NCI-H69 (cell line): Measurements from ENCODE around the gene KRT34.
"Not testable (repeated sequence)": the region's sequence is repeated elsewhere in the genome, so short reads cannot be mapped to it uniquely, and the experiment has no call there.

Experiments
- DNase-seq: peaks from one replicate; lab custom pipeline; 2025; lab: John Stamatoyannopoulos, UW

KRT34 gene

GRCh38 chr17:41381943-41382342 lies at the start of gene KRT34:
Gene KRT34, minus strand, starts transcription at chr17:41382306. Its CDS starts 60 bp downstream, at chr17:41382246.
- not testable (repeated sequence) for DNase-seq

DNA sequence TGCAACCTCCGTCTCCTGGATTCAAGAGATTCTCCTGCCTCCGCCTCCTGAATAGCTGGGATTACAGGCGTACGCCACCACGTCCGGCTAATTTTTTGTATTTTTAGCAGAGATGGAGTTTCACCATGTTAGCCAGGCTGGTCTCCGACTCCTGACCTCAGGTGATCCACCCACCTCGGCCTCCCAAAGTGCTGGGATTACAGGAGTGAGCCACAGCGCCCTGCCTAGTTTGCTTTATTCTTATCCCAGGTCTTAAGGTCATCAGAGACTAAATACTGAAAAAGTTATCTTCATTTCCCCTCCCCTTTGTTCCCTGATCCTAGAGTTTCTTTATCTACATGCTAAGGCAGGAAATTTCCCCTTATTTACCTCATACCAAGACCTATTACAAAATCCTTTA lies 48.3 kb upstream of the KRT34 start:
- DNase-seq, result not testable (repeated sequence)

DNA sequence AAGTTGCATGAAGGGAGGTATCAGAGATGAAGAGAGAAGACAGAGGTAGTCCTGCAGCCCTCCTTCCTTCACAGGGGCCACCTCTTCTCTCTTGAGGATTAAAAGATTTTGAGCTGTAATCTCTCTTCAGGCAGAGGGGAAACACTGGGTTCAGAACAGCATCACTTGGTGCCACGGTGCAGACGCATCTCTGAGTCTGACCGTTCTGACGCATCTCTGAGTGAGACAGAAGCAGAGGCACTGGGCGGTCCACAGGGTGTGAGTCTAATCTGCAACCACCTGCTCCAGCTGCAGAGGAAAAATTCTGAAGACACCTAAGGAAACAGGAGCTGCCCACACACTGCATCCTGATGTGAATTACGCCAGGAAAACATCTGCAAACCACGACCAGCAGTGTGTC lies 47.6 kb upstream of the KRT34 start:
- DNase-seq, result no peak

- DNase-seq, result no peak
Measured at GRCh38 chr17:41428591-41429291, 46.6 kb upstream of the KRT34 start.

DNA sequence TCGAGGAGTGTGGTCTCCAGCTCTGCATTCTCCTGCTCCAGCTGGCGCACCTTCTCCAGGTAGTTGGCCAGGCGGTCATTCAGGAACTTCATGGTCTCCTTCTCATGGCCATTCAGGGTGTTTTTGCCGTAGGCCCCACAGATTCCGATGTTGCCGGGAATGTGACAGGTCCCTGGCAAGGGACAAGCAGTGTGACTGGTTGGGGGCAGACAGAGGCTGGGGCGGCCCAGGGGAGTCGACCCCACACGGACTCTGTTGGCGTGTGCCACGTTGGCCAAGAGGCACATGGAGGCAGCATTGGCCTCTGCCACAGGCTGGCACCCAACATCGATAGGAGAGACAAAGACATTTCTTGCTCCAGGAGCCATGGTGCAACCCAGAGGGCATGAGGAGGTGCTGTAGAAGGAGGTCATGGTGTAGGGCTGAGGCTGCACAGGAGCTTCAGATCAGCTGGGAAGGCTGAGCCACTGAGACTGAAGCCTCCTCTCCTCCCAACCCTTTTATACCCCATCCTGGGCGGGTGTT lies 42.1 kb upstream of the KRT34 start, which contains the start of gene KRT37:
KRT37 (minus strand) TSS at position 475 of the 525 bp plus-strand sequence; CDS start at position 413, 62 bp downstream.
- DNase-seq, result no peak

- DNase-seq, result not testable (repeated sequence)
Measured at GRCh38 chr17:41422586-41422985, 40.5 kb upstream of the KRT34 start.

DNA sequence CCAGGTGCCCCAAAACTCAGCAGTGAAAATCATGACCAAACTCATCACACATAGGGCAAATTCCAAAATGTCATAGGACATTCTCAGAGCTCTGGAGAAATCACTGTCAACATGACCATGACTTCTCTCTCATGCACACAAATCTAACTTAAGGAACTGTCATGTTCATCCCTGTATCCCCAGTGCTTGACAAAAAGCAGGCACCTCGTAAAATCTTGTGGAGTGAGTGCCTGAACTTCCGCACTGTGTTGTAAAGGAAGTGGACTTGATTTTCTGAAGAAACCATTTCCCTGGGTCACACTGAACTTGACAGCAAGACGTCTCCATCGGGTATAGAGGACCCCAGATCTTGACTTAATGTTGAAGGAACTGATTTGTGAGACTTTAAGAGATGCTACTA lies 39.5 kb upstream of the KRT34 start:
- no peak for DNase-seq

- DNase-seq, result no peak
Measured at GRCh38 chr17:41421116-41421515, 39.0 kb upstream of the KRT34 start.

DNA sequence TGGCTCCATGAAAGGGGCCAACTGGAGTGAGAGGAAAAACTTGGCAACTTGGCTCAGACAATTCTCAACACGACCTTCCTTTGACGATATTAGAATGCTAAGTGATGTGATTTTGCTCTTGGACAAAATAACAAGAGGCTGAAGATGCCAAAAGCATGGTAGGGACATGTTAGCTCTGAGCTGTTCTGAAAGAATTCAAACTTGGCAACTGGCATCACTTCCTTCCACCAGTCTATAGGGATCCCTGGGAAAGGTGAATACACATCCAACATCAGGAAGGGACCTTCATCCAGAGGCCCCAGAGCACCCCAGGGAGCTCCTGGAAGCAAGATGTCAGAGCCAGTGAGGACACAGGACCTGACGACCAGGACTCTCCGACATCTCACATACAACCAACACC lies 38.0 kb upstream of the KRT34 start:
- DNase-seq, result no peak

- DNase-seq, result no peak
Measured at GRCh38 chr17:41419716-41420115, 37.6 kb upstream of the KRT34 start.

- no peak for DNase-seq
Measured at GRCh38 chr17:41418116-41418860, 36.2 kb upstream of the KRT34 start.

DNA sequence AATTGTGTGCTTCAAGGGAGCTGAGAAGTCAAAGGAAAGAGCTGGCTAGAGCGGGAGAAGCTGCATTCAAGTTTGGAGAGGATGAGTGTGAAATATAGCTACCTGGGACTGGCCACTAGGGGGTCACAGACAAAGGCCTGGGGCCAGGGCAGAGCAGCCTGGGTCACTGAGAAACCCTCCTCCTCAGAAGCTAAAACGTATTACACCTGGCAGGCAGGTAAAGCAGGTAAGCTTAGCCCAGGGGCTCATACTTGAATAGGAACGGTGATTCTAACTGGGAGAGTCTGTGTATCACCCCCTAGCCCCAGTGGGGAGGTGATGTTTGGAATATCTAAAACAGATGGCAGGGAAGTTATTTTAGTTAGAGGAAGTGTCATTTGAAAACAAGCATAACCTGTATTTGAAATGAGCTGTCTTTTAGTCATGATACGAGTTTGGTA lies 35.5 kb upstream of the KRT34 start:
- DNase-seq, result peak; percentile 28

GRCh38 chr17:41417127-41417526 lies 35.0 kb upstream of the KRT34 start:
- DNase-seq, result no peak

DNA sequence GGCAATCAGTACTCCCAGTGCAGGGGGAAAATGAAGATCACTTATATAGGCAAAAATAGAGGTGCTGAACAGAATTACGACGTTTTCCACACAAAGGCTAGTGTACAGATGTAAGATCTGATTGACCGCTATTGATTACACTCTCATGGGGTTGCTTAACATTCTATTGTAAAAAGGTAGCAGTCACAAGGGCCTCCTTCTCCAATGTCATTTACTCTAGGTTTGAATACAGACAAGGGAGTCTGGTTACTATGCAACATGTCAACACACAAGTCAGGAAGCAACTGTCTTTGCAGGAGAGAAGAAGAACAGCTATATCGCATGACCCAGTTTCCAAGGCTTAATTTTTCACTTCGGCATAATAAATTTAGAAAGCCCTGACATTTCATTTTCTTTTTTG lies 34.4 kb upstream of the KRT34 start:
- no peak for DNase-seq

GRCh38 chr17:41415833-41416335 lies 33.8 kb upstream of the KRT34 start:
- DNase-seq, result no peak

DNA sequence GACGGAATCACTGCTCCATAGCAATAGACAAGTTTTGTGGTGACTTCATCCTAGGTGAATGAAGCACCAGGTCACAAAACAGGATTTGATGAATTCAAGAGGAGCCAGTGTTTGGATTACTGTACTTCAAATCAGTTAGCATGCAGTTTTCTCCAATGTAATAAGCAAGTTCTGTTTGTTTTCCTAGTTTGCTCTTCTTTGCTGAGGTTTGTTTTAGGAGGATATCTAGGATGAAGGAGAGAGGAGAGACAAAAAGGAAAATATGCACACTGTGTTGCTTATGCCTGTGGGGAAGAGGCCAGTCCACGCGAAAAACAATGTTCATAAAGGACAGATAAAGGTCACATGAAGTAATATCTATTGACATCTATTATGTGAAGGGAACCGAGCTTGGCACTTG lies 33.3 kb upstream of the KRT34 start:
- no peak for DNase-seq

GRCh38 chr17:41413982-41414381 lies 31.9 kb upstream of the KRT34 start:
- DNase-seq, result no peak

GRCh38 chr17:41413353-41413957 lies 31.3 kb upstream of the KRT34 start:
- DNase-seq, result peak; percentile 8

DNA sequence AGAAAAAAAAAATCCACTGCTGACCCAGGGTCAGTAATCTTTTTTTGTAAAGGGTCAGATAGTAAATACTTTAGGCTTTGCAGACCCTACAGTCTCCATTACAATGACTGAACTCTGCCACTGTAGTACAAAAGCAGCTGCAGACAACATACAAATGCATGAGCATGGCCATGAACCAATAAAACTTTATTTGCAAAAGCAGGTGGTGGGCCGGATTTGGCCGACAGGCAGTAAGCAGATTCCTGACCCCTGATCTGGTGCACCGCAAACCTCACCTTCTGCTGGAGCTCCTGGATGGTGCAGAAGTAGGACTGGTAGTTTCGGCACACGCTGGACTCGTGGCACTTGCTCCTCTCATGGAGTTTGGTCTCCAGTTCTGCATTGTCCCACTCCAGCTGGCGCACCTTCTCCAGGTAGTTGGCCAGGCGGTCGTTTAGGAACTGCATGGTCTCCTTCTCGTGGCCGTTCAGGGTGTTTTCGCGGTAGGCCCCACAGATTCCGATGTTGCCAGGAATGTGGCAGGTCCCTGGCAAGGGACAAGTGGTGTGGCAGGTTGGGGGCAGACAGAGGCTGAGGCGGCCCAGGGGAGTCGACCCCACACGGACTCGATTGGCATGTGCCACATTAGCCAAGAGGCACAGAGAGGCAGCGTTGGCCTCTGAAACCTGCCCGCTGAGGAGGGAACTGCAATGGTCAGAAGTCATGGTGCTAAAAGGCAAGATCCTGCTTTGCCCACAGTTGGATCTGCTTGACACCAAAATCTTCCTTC lies 29.1 kb upstream of the KRT34 start:
- DNase-seq, result no peak

DNA sequence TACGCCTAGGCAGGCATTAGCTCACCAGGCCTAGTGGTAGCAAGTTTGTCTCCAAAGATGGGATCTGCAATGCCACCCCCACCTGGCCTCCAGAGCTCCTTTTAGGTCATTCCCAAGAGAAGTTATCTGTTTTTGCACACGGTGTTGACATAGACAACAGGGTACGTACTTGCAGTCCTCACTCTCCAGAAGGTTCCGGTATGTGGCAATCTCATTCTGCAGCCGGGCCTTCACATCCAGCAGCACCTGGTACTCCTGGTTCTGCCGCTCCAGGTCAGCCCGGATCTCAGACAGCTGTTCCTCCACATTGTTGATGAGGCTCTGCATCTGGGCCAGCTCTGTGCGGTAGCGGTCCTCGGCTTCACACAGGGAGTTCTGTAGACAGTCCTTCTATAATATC lies 25.1 kb upstream of the KRT34 start:
- no peak for DNase-seq

DNA sequence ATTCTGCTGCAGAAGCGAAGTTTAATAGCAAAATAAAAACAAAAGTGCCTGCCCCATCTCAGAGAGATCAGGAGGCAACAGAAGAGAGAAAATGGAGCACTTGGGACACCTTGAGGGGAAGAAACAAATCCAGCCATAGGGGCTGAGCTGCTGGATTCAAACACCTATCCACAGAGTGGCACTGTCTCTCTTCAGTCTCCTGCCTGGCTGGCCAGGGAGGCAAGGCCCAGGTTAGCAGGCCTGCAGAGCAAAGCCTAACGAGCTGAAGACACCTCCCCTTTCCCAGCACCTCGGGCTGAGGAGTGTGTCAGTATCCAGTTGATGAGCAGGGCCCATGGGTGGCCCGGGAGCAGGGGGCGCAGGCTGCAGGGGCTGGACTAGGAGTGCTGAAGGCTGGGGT lies 24.1 kb upstream of the KRT34 start:
- peak; percentile 25 for DNase-seq
